Hepatocyte (in vitro differentiated cells): ENCODE results near the gene MSH3.

Experiments used
- CTCF ChIP-seq: fragments of 200-600 bp; sonication (generic); IDR thresholded peaks from 2 replicates; pipeline ENCODE4 v1.5.1; 2016; ENCODE audit warnings: antibody characterized with exemption, mild to moderate bottlenecking; ENCODE audit not compliant: poor library complexity
- EZH2 ChIP-seq: fragments of 200-600 bp; sonication (generic); IDR thresholded peaks from 2 replicates; pipeline ENCODE4 v1.6.1; 2016; ENCODE audit warnings: antibody characterized with exemption, mild to moderate bottlenecking, borderline replicate concordance

DNA sequence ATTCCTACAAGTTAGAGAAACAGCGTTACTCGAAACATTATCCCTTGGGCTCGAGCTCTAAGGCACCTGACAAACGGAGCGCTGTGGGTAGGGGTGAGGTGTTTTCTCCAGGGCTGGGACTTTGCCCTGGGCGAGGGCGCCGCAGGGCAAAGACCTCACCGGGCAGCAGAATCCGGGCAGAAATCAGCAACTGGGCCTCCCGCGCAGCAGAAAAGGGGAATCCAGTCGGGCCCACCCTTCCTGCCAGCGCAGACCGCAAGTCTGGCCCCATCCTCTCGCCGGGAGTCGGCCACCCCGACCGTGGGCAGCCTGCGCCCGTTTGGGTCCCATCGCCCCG, 430 bp upstream of the MSH3 start:
- TF ChIP-seq CTCF (no peak), EZH2 (no peak)
